ENCODE data around the gene DMRTA2. TPM values are rescaled to one million over a fixed set of nuclear protein-coding genes. Genes with fewer than 3 reads are reported as not detected.

The DMRTA2 gene
- total RNA-seq, 1 donor from 2014 or later = not detected

GRCh38 chr1:50426702-50427085 is 3.5 kb upstream of the DMRTA2 start:
- H3K4me3 ChIP-seq = no peak overlapping the region
- H3K27me3 ChIP-seq (ENCODE audit: low read depth) = peaks cover 100% of the 10 kb centered on the region
- H3K4me1 ChIP-seq = peaks cover 53% of the 10 kb centered on the region
- intact Hi-C loops (cut with micrococcal nuclease) = no loop called here
- DNase-seq = no peak
- TF ChIP-seq, protein P1, sequence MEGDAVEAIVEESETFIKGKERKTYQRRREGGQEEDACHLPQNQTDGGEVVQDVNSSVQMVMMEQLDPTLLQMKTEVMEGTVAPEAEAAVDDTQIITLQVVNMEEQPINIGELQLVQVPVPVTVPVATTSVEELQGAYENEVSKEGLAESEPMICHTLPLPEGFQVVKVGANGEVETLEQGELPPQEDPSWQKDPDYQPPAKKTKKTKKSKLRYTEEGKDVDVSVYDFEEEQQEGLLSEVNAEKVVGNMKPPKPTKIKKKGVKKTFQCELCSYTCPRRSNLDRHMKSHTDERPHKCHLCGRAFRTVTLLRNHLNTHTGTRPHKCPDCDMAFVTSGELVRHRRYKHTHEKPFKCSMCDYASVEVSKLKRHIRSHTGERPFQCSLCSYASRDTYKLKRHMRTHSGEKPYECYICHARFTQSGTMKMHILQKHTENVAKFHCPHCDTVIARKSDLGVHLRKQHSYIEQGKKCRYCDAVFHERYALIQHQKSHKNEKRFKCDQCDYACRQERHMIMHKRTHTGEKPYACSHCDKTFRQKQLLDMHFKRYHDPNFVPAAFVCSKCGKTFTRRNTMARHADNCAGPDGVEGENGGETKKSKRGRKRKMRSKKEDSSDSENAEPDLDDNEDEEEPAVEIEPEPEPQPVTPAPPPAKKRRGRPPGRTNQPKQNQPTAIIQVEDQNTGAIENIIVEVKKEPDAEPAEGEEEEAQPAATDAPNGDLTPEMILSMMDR (IDR thresholded peaks at IDR 0.05; ENCODE audit: borderline replicate concordance) = no peak
- no peaks in the 10 kb centered on the region for H3K9me3 ChIP-seq (replicated peaks)
- no peaks in the 10 kb centered on the region for H3K36me3 ChIP-seq
- no peak overlapping the region for H3K27ac ChIP-seq (replicated peaks)

GRCh38 chr1:50426108-50426700 is 3.0 kb upstream of the DMRTA2 start:
- H3K36me3 ChIP-seq = no peaks in the 10 kb centered on the region
- TF ChIP-seq, protein P1 (IDR thresholded peaks at IDR 0.05; ENCODE audit: borderline replicate concordance) = no peak
- H3K4me3 ChIP-seq = no peak overlapping the region
- intact Hi-C loops (cut with micrococcal nuclease) = no loop called here
- DNase-seq = no peak
- H3K27me3 ChIP-seq (ENCODE audit: low read depth) = peaks cover 100% of the 10 kb centered on the region
- H3K4me1 ChIP-seq = peaks cover 53% of the 10 kb centered on the region
- H3K9me3 ChIP-seq (replicated peaks) = no peaks in the 10 kb centered on the region
- H3K27ac ChIP-seq (replicated peaks) = no peak overlapping the region

GRCh38 chr1:50425376-50426107 is 2.3 kb upstream of the DMRTA2 start:
- H3K27me3 ChIP-seq (ENCODE audit: low read depth) = peaks cover 100% of the 10 kb centered on the region
- TF ChIP-seq, protein P1 (IDR thresholded peaks at IDR 0.05; ENCODE audit: borderline replicate concordance) = no peak
- intact Hi-C loops (cut with micrococcal nuclease) = no loop called here
- no peaks in the 10 kb centered on the region for H3K9me3 ChIP-seq (replicated peaks)
- peaks cover 59% of the 10 kb centered on the region for H3K4me1 ChIP-seq
- no peaks in the 10 kb centered on the region for H3K36me3 ChIP-seq
- H3K4me3 ChIP-seq = peak overlapping the region; percentile 56
- DNase-seq = no peak
- no peak overlapping the region for H3K27ac ChIP-seq (replicated peaks)

DNA sequence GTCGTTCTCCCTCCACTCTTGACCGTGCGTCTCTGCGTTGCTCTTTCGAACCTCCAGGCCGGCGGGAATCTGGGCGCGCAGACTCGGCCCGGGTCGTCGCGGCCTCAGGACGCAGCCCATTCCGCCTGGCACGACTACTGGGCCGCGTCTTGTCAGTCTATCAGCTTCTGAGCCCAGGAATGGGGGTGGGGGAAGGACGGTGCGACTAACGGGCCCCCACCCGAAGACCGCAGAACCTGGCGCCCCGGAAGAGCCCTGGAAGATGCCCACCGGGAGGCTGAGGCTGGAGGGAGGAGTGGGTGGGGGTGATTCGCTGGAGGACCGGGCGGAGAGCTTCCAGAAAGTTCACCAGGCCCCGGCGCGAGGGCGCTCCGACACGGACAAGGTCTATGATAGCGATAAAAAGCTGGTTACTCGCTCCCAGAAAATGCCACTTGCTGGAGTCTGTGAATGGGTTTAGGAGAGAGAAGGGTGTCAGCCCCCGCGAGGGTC is 1.7 kb upstream of the DMRTA2 start:
- Histone ChIP-seq H3K27me3 (ENCODE audit: low read depth) (peaks cover 100% of the 10 kb centered on the region), H3K9me3 (replicated peaks) (no peaks in the 10 kb centered on the region), H3K4me1 (peaks cover 62% of the 10 kb centered on the region), H3K4me3 (peak overlapping the region; percentile 56), H3K36me3 (no peaks in the 10 kb centered on the region), H3K27ac (replicated peaks) (no peak overlapping the region)
- TF ChIP-seq, protein P1 (IDR thresholded peaks at IDR 0.05; ENCODE audit: borderline replicate concordance) = no peak
- intact Hi-C loops (cut with micrococcal nuclease) = no loop called here
- DNase-seq = no peak

DNA sequence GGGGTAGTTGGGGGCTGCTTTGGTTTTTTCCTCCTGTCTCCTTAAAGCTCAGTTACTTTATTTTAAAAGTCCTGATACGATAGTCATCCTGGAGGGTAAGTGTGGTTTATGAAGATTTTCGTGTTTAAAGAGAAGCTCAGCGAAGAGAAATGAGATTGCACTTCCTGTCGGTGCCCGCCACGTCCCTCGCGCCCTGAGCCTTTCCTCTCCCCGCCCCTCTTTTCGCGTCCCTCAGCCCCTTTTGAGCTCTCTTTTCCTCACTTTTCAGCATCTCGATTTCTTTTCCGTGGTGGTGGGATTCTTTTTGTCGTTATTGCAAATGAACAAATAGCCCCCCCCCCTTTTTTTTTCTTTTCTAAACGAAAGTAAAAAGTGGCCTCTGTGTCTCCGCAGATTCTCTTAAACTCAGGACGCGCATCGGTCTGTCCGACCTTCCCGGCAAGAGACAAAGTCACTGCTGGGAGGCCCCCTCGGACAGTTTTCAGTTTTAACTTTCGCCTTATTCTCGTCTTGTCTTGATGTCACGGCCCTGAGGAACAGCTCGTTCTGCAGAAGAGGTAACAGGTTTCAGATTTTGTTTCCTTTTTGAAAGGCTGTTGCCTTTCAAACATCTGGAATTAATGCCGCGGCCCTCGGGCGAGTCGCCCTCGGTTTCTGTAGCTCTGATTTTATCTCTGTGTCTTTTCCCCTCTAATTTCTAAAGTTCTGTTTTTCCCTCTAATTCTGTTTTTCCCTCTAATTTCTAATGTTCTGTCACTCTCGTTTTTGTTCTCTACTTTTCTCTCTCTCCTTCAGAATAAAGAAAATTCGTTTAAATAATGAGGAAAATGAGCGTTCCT is 1.0 kb upstream of the DMRTA2 start:
- DNase-seq = no peak
- peak overlapping the region; percentile 56 for H3K4me3 ChIP-seq
- H3K36me3 ChIP-seq = no peaks in the 10 kb centered on the region
- no peak overlapping the region for H3K27ac ChIP-seq (replicated peaks)
- TF ChIP-seq, protein P1 (IDR thresholded peaks at IDR 0.05; ENCODE audit: borderline replicate concordance) = no peak
- peaks cover 100% of the 10 kb centered on the region for H3K27me3 ChIP-seq (ENCODE audit: low read depth)
- H3K9me3 ChIP-seq (replicated peaks) = no peaks in the 10 kb centered on the region
- peaks cover 67% of the 10 kb centered on the region for H3K4me1 ChIP-seq
- intact Hi-C loops (cut with micrococcal nuclease) = no loop called here
